ENCODE measurements around the gene SAAL1.

GRCh38 chr11:18075444-18075843 is 30.4 kb downstream of the SAAL1 start:
- TF ChIP-seq EZH2 (IDR thresholded peaks at IDR 0.05; ENCODE audit: low read length) (no peak), CTCF (optimal IDR thresholded peaks at IDR 0.05 in 1 of 3, IDR thresholded peaks at IDR 0.05 in 1 of 3, conservative IDR thresholded peaks at IDR 0.05 in 1 of 3; ENCODE audit: extremely low read depth in 1 of 3, insufficient read depth in 2 of 3, low read length in 3 of 3) (no peak)

Data from keratinocyte (primary cell).